Ishikawa (cell line): ENCODE measurements around the gene EDDM13.

Experiments used
- TF ChIP-seq, protein P1 (sequence below): IDR thresholded peaks from 2 replicates; pipeline ENCODE4 v1.6.1; 2012
- TF ChIP-seq, protein P2 (sequence below): IDR thresholded peaks from 2 replicates; pipeline ENCODE4 v1.6.1; 2012; ENCODE audit warnings: low read depth, mild to moderate bottlenecking

DNA sequence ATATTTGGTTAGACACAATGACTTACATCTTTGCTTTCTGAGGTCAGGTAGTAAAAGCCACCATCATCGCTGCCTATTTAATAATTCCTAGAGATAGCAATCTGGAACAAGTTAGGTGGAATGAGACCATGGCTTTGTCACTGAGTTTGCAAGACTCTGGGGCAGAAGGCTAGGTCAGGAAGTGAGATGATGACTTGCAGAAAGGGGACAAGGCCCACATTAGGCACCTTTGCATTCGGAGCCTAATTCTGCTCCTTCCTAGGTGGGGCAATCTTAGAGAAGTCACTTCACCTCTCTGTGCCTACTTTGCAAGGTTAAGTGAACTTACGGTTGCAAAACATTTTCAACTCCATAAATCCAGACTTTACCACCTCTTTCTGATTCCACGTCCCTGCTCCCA is 10.3 kb downstream of the EDDM13 start:
- TF ChIP-seq, protein P1, sequence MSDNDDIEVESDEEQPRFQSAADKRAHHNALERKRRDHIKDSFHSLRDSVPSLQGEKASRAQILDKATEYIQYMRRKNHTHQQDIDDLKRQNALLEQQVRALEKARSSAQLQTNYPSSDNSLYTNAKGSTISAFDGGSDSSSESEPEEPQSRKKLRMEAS: no peak
- TF ChIP-seq, protein P2, sequence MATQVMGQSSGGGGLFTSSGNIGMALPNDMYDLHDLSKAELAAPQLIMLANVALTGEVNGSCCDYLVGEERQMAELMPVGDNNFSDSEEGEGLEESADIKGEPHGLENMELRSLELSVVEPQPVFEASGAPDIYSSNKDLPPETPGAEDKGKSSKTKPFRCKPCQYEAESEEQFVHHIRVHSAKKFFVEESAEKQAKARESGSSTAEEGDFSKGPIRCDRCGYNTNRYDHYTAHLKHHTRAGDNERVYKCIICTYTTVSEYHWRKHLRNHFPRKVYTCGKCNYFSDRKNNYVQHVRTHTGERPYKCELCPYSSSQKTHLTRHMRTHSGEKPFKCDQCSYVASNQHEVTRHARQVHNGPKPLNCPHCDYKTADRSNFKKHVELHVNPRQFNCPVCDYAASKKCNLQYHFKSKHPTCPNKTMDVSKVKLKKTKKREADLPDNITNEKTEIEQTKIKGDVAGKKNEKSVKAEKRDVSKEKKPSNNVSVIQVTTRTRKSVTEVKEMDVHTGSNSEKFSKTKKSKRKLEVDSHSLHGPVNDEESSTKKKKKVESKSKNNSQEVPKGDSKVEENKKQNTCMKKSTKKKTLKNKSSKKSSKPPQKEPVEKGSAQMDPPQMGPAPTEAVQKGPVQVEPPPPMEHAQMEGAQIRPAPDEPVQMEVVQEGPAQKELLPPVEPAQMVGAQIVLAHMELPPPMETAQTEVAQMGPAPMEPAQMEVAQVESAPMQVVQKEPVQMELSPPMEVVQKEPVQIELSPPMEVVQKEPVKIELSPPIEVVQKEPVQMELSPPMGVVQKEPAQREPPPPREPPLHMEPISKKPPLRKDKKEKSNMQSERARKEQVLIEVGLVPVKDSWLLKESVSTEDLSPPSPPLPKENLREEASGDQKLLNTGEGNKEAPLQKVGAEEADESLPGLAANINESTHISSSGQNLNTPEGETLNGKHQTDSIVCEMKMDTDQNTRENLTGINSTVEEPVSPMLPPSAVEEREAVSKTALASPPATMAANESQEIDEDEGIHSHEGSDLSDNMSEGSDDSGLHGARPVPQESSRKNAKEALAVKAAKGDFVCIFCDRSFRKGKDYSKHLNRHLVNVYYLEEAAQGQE: no peak
